Aorta (tissue), 5 donors: ENCODE measurements around the gene PHLDB1. TPM values are rescaled to one million over a fixed set of nuclear protein-coding genes. Genes with fewer than 3 reads are reported as not detected.

Experiments used
- ATAC-seq: fragments of 200-7000 bp; cut with Tn5 transposase; one replicate; pipeline ENCODE4 v1.9.1; 2022; ENCODE audit warnings: moderate library complexity; ENCODE audit not compliant: low FRiP score
- DNase-seq, 2 donors: peaks; one replicate each; pipeline ENCODE4 v3.0.0-alpha.2; 2020
- H3K27ac ChIP-seq, 2 donors: one replicate each; pipeline ENCODE4 v1.5.1; 2013; ENCODE audit warnings: low read length in 2 of 2, mild to moderate bottlenecking in 2 of 2, moderate library complexity in 2 of 2, control low read depth in 1 of 2, inconsistent platforms in 1 of 2, low read depth in 1 of 2
- H3K27me3 ChIP-seq, 2 donors: one replicate each; pipeline ENCODE4 v1.6.1; 2013; ENCODE audit warnings: control low read depth in 1 of 2, low read length in 1 of 2, mild to moderate bottlenecking in 1 of 2, moderate library complexity in 1 of 2; ENCODE audit not compliant: insufficient read depth in 2 of 2, control insufficient read depth in 1 of 2
- H3K36me3 ChIP-seq, 2 donors: one replicate each; pipeline ENCODE4 v1.6.1; 2013; ENCODE audit warnings: control low read depth in 1 of 2, low read length in 1 of 2, mild to moderate bottlenecking in 1 of 2; ENCODE audit not compliant: insufficient read depth in 2 of 2, control insufficient read depth in 1 of 2
- H3K4me1 ChIP-seq, 2 donors: one replicate each; pipeline ENCODE4 v1.6.1; 2013; ENCODE audit warnings: low read length in 2 of 2, control low read depth in 1 of 2, mild to moderate bottlenecking in 1 of 2, moderate library complexity in 1 of 2; ENCODE audit not compliant: insufficient read depth in 2 of 2, control insufficient read depth in 1 of 2
- H3K4me3 ChIP-seq, 2 donors: one replicate each; pipeline ENCODE4 v1.5.1; 2013; ENCODE audit warnings: low read length in 2 of 2, control low read depth in 1 of 2, mild to moderate bottlenecking in 1 of 2
- H3K9me3 ChIP-seq: one replicate; pipeline ENCODE4 v1.6.1; 2013; ENCODE audit warnings: mild to moderate bottlenecking, low read length; ENCODE audit not compliant: control insufficient read depth
- WGBS, 2 donors: extraction: QIAGEN DNeasy Blood & Tissue Kit; methylation state at CpG; one replicate each; pipeline ENCODE4 v1.1.7; 2013; 5-methylcytosine and 5-hydroxymethylcytosine counted together
- intact Hi-C, 2 donors: fragments of 100-400 bp; cut with DNase I; formaldehyde crosslinking; loops; one replicate each; pipeline versions ENCODE4 v1.14.2 to v1.15.0; 2022
- polyA plus RNA-seq, 2 donors: library from polyadenylated mRNA; stranded (reverse); fragments of 200-250 nt; gene quantifications; one replicate each; pipeline ENCODE4 v1.2.3, GENCODE V29; 2013
- total RNA-seq, 2 donors: library from RNA; stranded (reverse); fragmentation: NEBNext Ultra II Directional; extraction: Animal tissue kit (Norgen Biotek cat#: 25700); gene quantifications; one replicate each; pipeline ENCODE4 v1.2.1, GENCODE V29; 2021
- donor health status: healthy with polysubstance abuse.
- donor health status: Bipolar disorder and iron deficiency.
- donor health status: DM: no; HTN: no; CAD: no.
- donor health status: DM: no; HTN: no; CAD: no.
- donor health status: DM: yes; HTN: yes; CAD: no.

PHLDB1 gene
- total and polyA plus RNA-seq, 4 donors: 38.3 to 290 (median 267) TPM

- H3K27me3 ChIP-seq: no peaks in the 10 kb centered on the region
- intact Hi-C loops: no loop called here
- peaks cover 11 to 25% of the 10 kb centered on the region in 2 donors for H3K36me3 ChIP-seq
- no peak overlapping the region for H3K4me3 ChIP-seq
- H3K27ac ChIP-seq: no peak overlapping the region
- ATAC-seq (no peak), DNase-seq (no peak)
- no peaks in the 10 kb centered on the region for H3K9me3 ChIP-seq
- WGBS, 2 donors: 42 to 47% methylated on average over 3 of the region's 3 CpGs
- H3K4me1 ChIP-seq: no peaks in the 10 kb centered on the region
These were observed 39.0 kb downstream of the PHLDB1 start for GRCh38 chr11:118646393-118646792.

GRCh38 chr11:118648291-118648690 lies 40.9 kb downstream of the PHLDB1 start:
- ATAC-seq (no peak), DNase-seq (peak; percentile 21 to 55)
- Histone ChIP-seq H3K27me3 (no peaks in the 10 kb centered on the region), H3K4me3 (no peak overlapping the region), H3K36me3 (peaks cover 11 to 27% of the 10 kb centered on the region in 2 donors), H3K9me3 (no peaks in the 10 kb centered on the region), H3K4me1 (no peaks in the 10 kb centered on the region), H3K27ac (no peak overlapping the region)
- WGBS, 2 donors: 62 to 67% methylated on average over 5 of the region's 5 CpGs
- intact Hi-C loops: no loop called here

GRCh38 chr11:118649941-118650340 lies 42.5 kb downstream of the PHLDB1 start:
- Histone ChIP-seq H3K4me1 (no peaks in the 10 kb centered on the region), H3K36me3 (peaks cover 11 to 30% of the 10 kb centered on the region in 2 donors), H3K4me3 (no peak overlapping the region), H3K27ac (no peak overlapping the region), H3K9me3 (no peaks in the 10 kb centered on the region), H3K27me3 (no peaks in the 10 kb centered on the region)
- DNase-seq (peak in 1 of 2 donors; percentile 51), ATAC-seq (no peak)
- intact Hi-C loops: no loop called here
- 88 to 89% methylated on average over 10 of the region's 10 CpGs for WGBS, 2 donors

GRCh38 chr11:118650366-118650765 lies 43.0 kb downstream of the PHLDB1 start:
- DNase-seq: no peak
- Histone ChIP-seq H3K27ac (no peak overlapping the region), H3K36me3 (peaks cover 10 to 25% of the 10 kb centered on the region in 2 donors), H3K9me3 (no peaks in the 10 kb centered on the region), H3K4me1 (no peaks in the 10 kb centered on the region), H3K27me3 (no peaks in the 10 kb centered on the region), H3K4me3 (no peak overlapping the region)
- intact Hi-C loops: no loop called here
- 89% methylated on average over 8 of the region's 8 CpGs for WGBS, 2 donors
- ATAC-seq: no peak

GRCh38 chr11:118651820-118652219 lies 44.4 kb downstream of the PHLDB1 start:
- Histone ChIP-seq H3K27ac (no peak overlapping the region), H3K4me3 (no peak overlapping the region), H3K4me1 (no peaks in the 10 kb centered on the region), H3K36me3 (peaks cover 5 to 23% of the 10 kb centered on the region in 2 donors), H3K9me3 (no peaks in the 10 kb centered on the region), H3K27me3 (no peaks in the 10 kb centered on the region)
- 78 to 86% methylated on average over 3 of the region's 3 CpGs for WGBS, 2 donors
- DNase-seq (peak in 1 of 2 donors; percentile 38), ATAC-seq (no peak)
- intact Hi-C loops: no loop called here

- DNase-seq: peak in 1 of 2 donors; percentile 37
- H3K36me3 ChIP-seq: peaks cover 5 to 22% of the 10 kb centered on the region in 2 donors
- H3K27me3 ChIP-seq: no peaks in the 10 kb centered on the region
- intact Hi-C loops: no loop called here
- H3K4me3 ChIP-seq: no peak overlapping the region
- ATAC-seq: no peak
- H3K9me3 ChIP-seq: no peaks in the 10 kb centered on the region
- no peak overlapping the region for H3K27ac ChIP-seq
- H3K4me1 ChIP-seq: no peaks in the 10 kb centered on the region
- 39 to 51% methylated on average over 4 of the region's 4 CpGs for WGBS, 2 donors
These were observed 45.3 kb downstream of the PHLDB1 start for GRCh38 chr11:118652681-118653181.

- WGBS, 2 donors: 73 to 74% methylated on average over 8 of the region's 8 CpGs
- H3K36me3 ChIP-seq: peaks cover 5 to 20% of the 10 kb centered on the region in 2 donors
- H3K9me3 ChIP-seq: no peaks in the 10 kb centered on the region
- H3K4me1 ChIP-seq: no peaks in the 10 kb centered on the region
- H3K4me3 ChIP-seq: no peak overlapping the region
- no peak overlapping the region for H3K27ac ChIP-seq
- intact Hi-C loops: no loop called here
- DNase-seq: peak in 1 of 2 donors; percentile 23
- no peaks in the 10 kb centered on the region for H3K27me3 ChIP-seq
- no peak for ATAC-seq
These were observed 46.4 kb downstream of the PHLDB1 start for GRCh38 chr11:118653684-118654390.

- 82 to 83% methylated on average over 7 of the region's 7 CpGs for WGBS, 2 donors
- intact Hi-C loops: loop anchor here in 1 of 2 donors (5.0 kb wide), 1 partner anchor 48 kb away; the partner anchor contains the start of gene PHLDB1
These were observed 48.2 kb downstream of the PHLDB1 start for GRCh38 chr11:118655486-118656190.

More at GRCh38 chr11:118655486-118656190, 48.2 kb downstream of the PHLDB1 start:
- H3K27ac ChIP-seq: no peak overlapping the region
- H3K9me3 ChIP-seq: no peaks in the 10 kb centered on the region
- peaks cover under 1 to 14% of the 10 kb centered on the region in 2 donors for H3K36me3 ChIP-seq
- H3K4me1 ChIP-seq: no peaks in the 10 kb centered on the region
- no peak for ATAC-seq
- H3K4me3 ChIP-seq: no peak overlapping the region
- H3K27me3 ChIP-seq: no peaks in the 10 kb centered on the region
- peak in 1 of 2 donors; percentile 45 for DNase-seq
